ENCODE measurements around the gene KIF16B. TPM values are rescaled to one million over a fixed set of nuclear protein-coding genes. Genes with fewer than 3 reads are reported as not detected.
"Not testable (repeated sequence)": the region's sequence is repeated elsewhere in the genome, so short reads cannot be mapped to it uniquely, and the experiment has no call there.

The KIF16B gene
- total RNA-seq, 2 experiments from 2014 or later: 8.8 to 8.9 TPM

DNA sequence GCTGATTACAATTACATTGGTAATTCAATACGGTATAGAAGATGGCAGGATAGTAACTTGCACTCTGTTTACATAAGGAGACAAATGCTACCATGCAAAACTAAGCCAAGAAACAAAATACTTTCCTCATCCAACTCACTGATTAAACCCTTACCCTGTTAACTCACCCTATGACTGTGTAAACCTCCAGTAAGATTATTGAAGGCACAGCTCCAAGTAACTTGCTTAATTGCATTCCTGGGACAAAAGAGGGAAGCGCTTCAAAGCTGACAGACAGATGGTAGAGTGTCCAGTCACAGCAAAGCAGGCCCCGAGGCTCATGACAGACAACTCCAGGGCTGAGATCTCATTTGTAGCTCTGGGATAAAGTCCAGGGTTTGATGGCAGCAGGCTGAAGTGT lies 6.9 kb upstream of the KIF16B start:
- H3K36me3 Mint-ChIP-seq (ENCODE audit: low read depth): no peaks in the 10 kb centered on the region
- ChIA-PET POLR2A (interaction anchor here (0.6 kb wide), 1 partner anchor 221 kb away, joined by 3 read pairs; no protein-coding TSS in a partner anchor), CTCF (no interaction called here)
- no peak for DNase-seq
- H3K27me3 Mint-ChIP-seq: peaks cover 11% of the 10 kb centered on the region
- no peak overlapping the region for H3K4me3 Mint-ChIP-seq
- H3K9me3 Mint-ChIP-seq: no peaks in the 10 kb centered on the region
- peaks cover 6% of the 10 kb centered on the region for H3K4me1 Mint-ChIP-seq
- no peak overlapping the region for H3K27ac Mint-ChIP-seq

DNA sequence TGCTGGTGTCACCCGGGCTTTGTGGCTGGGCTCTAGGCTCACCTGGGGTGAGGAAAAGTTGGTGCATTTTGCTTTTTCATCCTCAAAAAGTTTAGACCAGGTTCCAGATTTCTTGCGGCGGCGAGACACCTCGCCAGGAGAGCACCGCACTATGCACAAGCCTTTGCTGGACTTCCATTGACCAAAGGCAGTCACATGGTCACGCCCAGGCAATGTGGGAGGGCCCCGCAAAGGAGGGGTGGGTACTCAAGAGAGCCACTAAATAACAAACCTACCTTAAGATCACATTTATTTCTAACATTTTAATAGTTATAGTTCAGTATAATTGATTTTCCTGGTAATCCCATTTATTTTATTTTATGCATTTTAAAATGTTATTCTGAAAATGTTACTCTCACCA lies 3.0 kb upstream of the KIF16B start:
- H3K4me3 Mint-ChIP-seq: no peak overlapping the region
- peaks cover 37% of the 10 kb centered on the region for H3K4me1 Mint-ChIP-seq
- CTCF ChIA-PET: no interaction called here
- H3K27ac Mint-ChIP-seq: no peak overlapping the region
- H3K27me3 Mint-ChIP-seq: no peaks in the 10 kb centered on the region
- H3K36me3 Mint-ChIP-seq (ENCODE audit: low read depth): no peaks in the 10 kb centered on the region
- H3K9me3 Mint-ChIP-seq: no peaks in the 10 kb centered on the region
- POLR2A ChIA-PET: no interaction called here
- no peak for DNase-seq

DNA sequence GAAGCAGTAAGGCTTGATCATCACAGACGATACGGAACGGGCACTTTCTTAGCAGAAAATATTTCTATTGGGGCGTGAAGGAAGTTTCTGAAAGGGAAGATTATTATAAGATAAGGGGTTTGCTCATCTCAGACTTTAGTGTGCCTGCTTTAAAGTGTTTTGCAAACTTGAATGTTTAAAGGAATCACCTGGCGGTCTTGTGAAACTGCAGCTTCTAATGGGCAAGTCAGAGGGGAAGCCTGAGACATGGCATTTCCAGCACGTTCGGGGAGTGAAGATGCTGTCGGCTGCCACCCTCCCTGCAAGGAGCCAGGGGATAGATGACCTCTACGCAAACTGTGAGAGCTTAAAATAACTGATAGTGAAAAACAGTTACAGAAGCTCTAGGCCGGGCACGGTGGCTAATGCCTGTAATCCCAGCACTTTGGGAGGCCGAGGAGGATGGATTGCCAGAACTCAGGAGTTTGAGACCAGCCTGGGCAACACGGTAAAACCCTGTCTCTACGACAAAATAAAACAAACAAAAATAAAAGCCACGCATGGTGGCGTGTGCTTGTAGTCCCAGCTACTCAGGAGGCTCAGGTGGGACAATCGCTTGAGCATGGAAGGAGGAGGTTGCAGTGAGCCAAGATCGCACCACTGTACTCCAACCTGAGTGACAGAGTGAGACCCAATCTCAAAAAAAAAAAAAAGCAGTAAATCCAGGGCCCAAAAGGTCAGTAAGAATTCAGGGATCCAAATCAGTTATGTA lies 2.3 kb upstream of the KIF16B start:
- peak overlapping the region; percentile 83 for H3K4me3 Mint-ChIP-seq
- peak overlapping the region; percentile 71 for H3K27ac Mint-ChIP-seq
- ChIA-PET CTCF (interaction anchor here (1.0 to 1.1 kb wide), 3 partner anchors 29 to 1107 kb away, joined by 3 read pairs; partner anchors contain the start of gene RRBP1), POLR2A (interaction anchor here (0.8 to 1.7 kb wide), 3 partner anchors 9 to 157 kb away, joined by 3 to 6 read pairs (median 4); partner anchors contain the start of gene SNRPB2)
- no peaks in the 10 kb centered on the region for H3K9me3 Mint-ChIP-seq
- no peaks in the 10 kb centered on the region for H3K36me3 Mint-ChIP-seq (ENCODE audit: low read depth)
- H3K27me3 Mint-ChIP-seq: no peaks in the 10 kb centered on the region
- peaks cover 43% of the 10 kb centered on the region for H3K4me1 Mint-ChIP-seq
- no peak for DNase-seq

DNA sequence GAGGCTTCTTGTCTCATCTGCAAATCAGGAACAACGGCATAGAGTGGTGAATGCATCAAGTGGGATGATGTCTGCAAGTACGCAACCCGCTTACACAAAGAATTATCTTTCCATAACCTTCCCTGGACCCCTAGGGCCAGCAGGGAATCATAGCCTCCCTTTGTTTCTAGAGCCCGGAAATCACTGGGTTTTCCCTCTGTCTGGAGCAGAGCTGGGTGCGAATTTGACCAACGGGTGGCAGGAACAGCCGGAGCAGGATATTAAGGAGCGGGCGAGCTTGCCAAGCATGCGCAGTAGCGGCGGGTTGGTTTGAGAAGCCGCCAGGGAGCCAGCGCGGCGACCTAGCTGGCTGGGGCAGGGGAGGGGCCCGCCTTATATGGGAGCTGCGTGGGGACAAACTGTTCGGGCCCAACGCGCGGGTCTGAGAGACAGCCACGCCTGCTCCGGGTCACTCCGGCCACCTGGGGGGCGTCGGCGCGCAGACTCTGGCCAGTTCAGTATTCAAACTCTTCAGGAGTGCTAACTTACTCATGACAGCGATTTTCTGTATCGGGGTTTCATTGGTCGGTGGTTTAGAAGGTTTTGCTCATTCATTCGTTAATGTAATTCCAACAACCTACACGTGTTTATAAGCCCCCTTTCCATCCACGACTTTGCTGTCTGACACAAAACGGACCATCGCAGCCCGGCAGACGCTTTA lies 1.6 kb upstream of the KIF16B start:
- Mint-ChIP-seq H3K36me3 (ENCODE audit: low read depth) (no peaks in the 10 kb centered on the region), H3K27ac (peak overlapping the region; percentile 71), H3K4me3 (peak overlapping the region; percentile 83), H3K4me1 (peaks cover 43% of the 10 kb centered on the region), H3K27me3 (no peaks in the 10 kb centered on the region), H3K9me3 (no peaks in the 10 kb centered on the region)
- CTCF ChIA-PET: interaction anchor here (0.7 to 1.1 kb wide), 4 partner anchors 28 to 1108 kb away, joined by 3 read pairs; partner anchors contain the start of gene RRBP1
- POLR2A ChIA-PET: interaction anchor here (0.8 to 1.7 kb wide), 3 partner anchors 9 to 158 kb away, joined by 3 to 6 read pairs (median 4); partner anchors contain the start of gene SNRPB2
- peak; percentile 87 for DNase-seq

DNA sequence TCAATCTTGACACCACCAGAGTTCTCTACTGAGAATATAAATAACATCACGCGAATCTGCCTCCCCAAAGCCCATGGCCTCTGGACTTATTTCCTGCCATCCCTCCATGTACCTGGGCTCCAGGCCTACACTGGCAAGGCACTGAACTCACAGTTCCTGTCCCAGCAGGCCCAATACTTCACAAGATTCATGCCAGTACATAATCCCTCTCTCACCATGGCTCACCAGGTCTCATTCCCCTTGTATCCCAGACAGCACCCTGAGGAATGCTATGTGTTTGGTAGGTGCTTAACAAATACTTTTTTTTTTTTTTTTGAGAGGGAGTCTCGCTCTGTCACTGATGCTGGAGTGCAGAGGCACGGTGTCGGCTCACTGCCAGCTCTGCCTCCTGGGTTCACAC lies 1.9 kb downstream of the KIF16B start:
- Mint-ChIP-seq H3K4me1 (peaks cover 43% of the 10 kb centered on the region), H3K27me3 (no peaks in the 10 kb centered on the region)
- CTCF ChIA-PET: no interaction called here

DNA sequence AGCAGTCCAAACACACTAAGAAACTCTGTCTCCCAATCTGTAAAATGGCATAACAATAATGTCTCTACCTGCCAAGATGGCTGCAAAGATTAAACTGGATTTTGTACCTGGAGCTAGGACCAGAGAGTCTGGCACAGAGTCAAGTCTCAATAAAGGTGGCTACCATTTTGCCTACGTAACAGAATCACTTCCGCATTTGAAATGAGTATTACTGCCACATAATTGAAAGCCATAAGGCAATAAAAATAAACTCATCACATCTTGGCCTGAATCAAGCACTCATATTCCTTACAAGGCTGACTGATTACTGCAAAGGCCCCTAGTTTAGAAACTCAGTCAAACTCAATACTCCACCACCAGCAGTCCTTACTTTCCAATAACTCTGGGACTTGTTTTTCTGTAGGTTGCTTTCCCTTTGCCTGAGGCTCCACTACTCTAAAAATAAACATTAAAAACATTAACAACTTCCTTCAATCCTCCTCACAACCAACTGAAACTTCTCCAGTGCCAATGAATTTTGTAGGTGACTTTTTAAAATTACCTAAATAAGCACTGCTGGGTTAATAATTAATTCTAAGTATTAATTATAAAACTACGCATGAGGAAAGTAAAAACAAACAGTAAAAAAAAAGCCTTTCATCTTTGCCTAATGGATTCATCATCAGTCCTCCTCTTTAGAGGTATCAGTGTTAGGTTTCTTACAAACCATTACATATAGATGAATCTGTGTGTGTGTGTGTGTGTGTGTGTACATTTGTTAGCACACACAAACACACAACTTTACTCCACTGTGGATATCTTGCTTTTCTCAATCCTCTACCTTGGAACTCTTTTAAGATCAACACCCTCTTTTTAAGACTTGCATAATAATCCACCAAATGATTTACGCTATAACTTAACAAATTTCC lies 3.7 kb downstream of the KIF16B start:
- CTCF ChIA-PET: no interaction called here
- POLR2A ChIA-PET: no interaction called here
- Mint-ChIP-seq H3K4me1 (peaks cover 31% of the 10 kb centered on the region), H3K27ac (no peak overlapping the region), H3K36me3 (ENCODE audit: low read depth) (no peaks in the 10 kb centered on the region), H3K4me3 (no peak overlapping the region), H3K9me3 (no peaks in the 10 kb centered on the region), H3K27me3 (no peaks in the 10 kb centered on the region)
- no peak for DNase-seq

More for the DNA sequence above, 1.9 kb downstream of the KIF16B start:
- DNase-seq: no peak
- Mint-ChIP-seq H3K4me3 (no peak overlapping the region), H3K27ac (no peak overlapping the region), H3K9me3 (no peaks in the 10 kb centered on the region), H3K36me3 (ENCODE audit: low read depth) (no peaks in the 10 kb centered on the region)
- POLR2A ChIA-PET: no interaction called here

DNA sequence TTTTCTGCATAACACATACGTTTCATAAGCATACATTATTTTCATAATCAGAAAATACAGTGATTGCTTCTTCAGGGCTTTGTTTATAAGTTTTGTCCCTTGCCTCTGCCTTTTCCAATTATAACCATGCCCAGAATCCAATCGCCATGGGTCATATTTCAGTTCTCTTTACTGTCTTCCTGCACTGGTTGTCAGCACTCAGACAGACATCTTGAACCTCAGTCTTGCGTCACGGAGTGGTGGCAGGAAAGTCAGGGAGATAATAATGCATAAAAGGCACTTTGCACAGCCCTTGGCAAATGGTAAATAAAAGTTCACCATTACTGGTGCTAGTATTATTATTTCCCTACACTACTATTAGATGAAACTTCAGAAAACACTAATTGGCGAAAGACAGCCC lies 7.2 kb downstream of the KIF16B start:
- no peak overlapping the region for H3K4me3 Mint-ChIP-seq
- H3K9me3 Mint-ChIP-seq: no peaks in the 10 kb centered on the region
- no peak for DNase-seq
- H3K27ac Mint-ChIP-seq: no peak overlapping the region
- H3K4me1 Mint-ChIP-seq: peaks cover 5% of the 10 kb centered on the region
- no peaks in the 10 kb centered on the region for H3K36me3 Mint-ChIP-seq (ENCODE audit: low read depth)
- ChIA-PET POLR2A (no interaction called here), CTCF (no interaction called here)
- no peaks in the 10 kb centered on the region for H3K27me3 Mint-ChIP-seq

DNA sequence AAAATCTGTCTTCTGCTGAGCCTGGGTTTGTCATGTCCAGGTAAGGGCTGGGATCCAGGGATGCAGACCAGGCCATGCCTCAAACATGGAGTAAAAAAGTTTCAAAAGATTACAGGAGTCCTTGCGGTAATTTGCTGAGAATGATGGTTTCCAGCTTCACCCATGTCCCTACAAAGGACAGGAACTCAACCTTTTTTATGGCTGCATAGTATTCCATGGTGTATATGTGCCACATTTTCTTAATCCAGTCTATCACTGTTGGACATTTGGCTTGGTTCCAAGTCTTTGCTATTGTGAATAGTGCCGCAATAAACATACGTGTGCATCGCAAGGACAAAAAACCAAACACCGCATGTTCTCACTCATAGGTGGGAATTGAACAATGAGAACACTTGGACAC lies 9.2 kb downstream of the KIF16B start:
- POLR2A ChIA-PET; H3K27me3 Mint-ChIP-seq; DNase-seq; H3K27ac Mint-ChIP-seq; H3K9me3 Mint-ChIP-seq; H3K4me1 Mint-ChIP-seq; H3K36me3 Mint-ChIP-seq (ENCODE audit: low read depth); H3K4me3 Mint-ChIP-seq; CTCF ChIA-PET: not testable (repeated sequence)

DNA sequence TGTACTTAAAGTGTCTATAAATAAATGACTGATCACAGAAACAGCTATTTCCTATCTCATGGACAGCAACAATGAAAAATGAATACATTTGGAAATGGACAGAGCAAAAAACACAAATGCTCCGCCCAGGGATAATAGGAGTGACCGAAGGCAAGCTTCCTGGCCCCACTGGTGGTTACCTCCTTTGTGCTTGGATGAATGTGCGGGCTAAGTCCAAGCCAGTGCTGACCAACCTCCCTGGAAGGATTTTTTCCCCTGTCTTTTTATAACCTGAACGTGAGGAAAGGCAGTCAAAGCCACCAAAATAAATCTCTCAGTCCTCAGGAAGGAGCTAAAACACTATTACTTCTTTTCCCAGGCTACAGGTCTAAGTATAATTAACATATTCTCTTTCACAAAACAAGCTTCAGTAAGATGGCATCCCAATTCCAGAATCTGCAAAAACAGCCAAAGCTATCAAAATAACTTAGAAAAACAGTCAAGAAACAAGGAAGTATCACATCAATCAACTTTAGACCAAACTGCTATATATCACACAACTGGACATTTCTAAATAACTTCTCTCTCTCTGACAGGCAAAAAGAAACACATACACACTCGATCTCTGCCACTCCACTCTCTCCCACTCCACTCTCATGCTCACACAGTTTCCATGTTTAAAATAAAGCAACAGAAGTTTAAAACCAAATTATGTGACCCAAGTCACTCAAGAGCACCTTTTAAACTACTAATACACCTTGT lies 10.0 kb downstream of the KIF16B start:
- Mint-ChIP-seq H3K9me3 (no peaks in the 10 kb centered on the region), H3K4me3 (no peak overlapping the region), H3K4me1 (no peaks in the 10 kb centered on the region), H3K36me3 (ENCODE audit: low read depth) (no peaks in the 10 kb centered on the region), H3K27ac (no peak overlapping the region), H3K27me3 (no peaks in the 10 kb centered on the region)
- CTCF ChIA-PET: no interaction called here
- DNase-seq: no peak
- POLR2A ChIA-PET: no interaction called here

GRCh38 chr20:16562259-16562658 lies 11.0 kb downstream of the KIF16B start:
- Mint-ChIP-seq H3K27ac (no peak overlapping the region), H3K4me3 (no peak overlapping the region), H3K9me3 (no peaks in the 10 kb centered on the region), H3K27me3 (no peaks in the 10 kb centered on the region), H3K36me3 (ENCODE audit: low read depth) (no peaks in the 10 kb centered on the region), H3K4me1 (no peaks in the 10 kb centered on the region)
- no peak for DNase-seq
- ChIA-PET CTCF (no interaction called here), POLR2A (no interaction called here)

GRCh38 chr20:16560661-16561060 lies 12.6 kb downstream of the KIF16B start:
- H3K27ac Mint-ChIP-seq: no peak overlapping the region
- DNase-seq: no peak
- H3K27me3 Mint-ChIP-seq: no peaks in the 10 kb centered on the region
- no peaks in the 10 kb centered on the region for H3K9me3 Mint-ChIP-seq
- H3K36me3 Mint-ChIP-seq (ENCODE audit: low read depth): no peaks in the 10 kb centered on the region
- no peaks in the 10 kb centered on the region for H3K4me1 Mint-ChIP-seq
- no peak overlapping the region for H3K4me3 Mint-ChIP-seq
- ChIA-PET CTCF (no interaction called here), POLR2A (interaction anchor here (0.6 kb wide), 1 partner anchor 702 kb away, joined by 4 read pairs; no protein-coding TSS in a partner anchor)

GRCh38 chr20:16560216-16560615 lies 13.0 kb downstream of the KIF16B start:
- Mint-ChIP-seq H3K4me1 (no peaks in the 10 kb centered on the region), H3K9me3 (no peaks in the 10 kb centered on the region), H3K27me3 (no peaks in the 10 kb centered on the region), H3K36me3 (ENCODE audit: low read depth) (no peaks in the 10 kb centered on the region), H3K4me3 (no peak overlapping the region), H3K27ac (no peak overlapping the region)
- CTCF ChIA-PET: no interaction called here
- POLR2A ChIA-PET: no interaction called here
- DNase-seq: no peak

All from activated CD4-positive, alpha-beta memory T cell treated with anti-CD3 and anti-CD28 coated beads, Interleukin-2, amount 10 ng/mL, durations not matched to agents 7 days and 5 days (primary cell).